AG09309 (cell line): Measurements from ENCODE around the gene PRSS1.

Source experiments
- DNase-seq: peaks from one replicate; pipeline ENCODE4 v3.0.0-alpha.2; 2010; ENCODE audit warnings: low read depth
- H3K4me3 ChIP-seq: 2 replicates; pipeline ENCODE4 v1.5.1; 2011; ENCODE audit warnings: mild to moderate bottlenecking, low read depth, low read length, moderate library complexity; ENCODE audit not compliant: control insufficient read depth
- CTCF ChIP-seq: IDR thresholded peaks from 2 replicates; pipeline ENCODE4 v1.5.1; 2011; ENCODE audit warnings: mild to moderate bottlenecking, low read depth, low read length, inconsistent platforms; ENCODE audit not compliant: insufficient read depth, control insufficient read depth; ENCODE audit errors: missing control alignments

Gene PRSS1

GRCh38 chr7:142787034-142787768 is 37.9 kb downstream of the PRSS1 start:
- no peak overlapping the region for H3K4me3 ChIP-seq
- DNase-seq, result no peak
- no peak for TF ChIP-seq CTCF

GRCh38 chr7:142787783-142788182 is 38.5 kb downstream of the PRSS1 start:
- no peak for TF ChIP-seq CTCF
- DNase-seq, result no peak
- H3K4me3 ChIP-seq, result no peak overlapping the region

- no peak for DNase-seq
- no peak for TF ChIP-seq CTCF
- H3K4me3 ChIP-seq, result no peak overlapping the region
Observed at GRCh38 chr7:142788303-142789289, 39.3 kb downstream of the PRSS1 start.

GRCh38 chr7:142789441-142789840 is 40.2 kb downstream of the PRSS1 start:
- DNase-seq, result no peak
- no peak overlapping the region for H3K4me3 ChIP-seq
- no peak for TF ChIP-seq CTCF

- no peak overlapping the region for H3K4me3 ChIP-seq
- TF ChIP-seq CTCF, result no peak
- no peak for DNase-seq
Observed at GRCh38 chr7:142790056-142790455, 40.8 kb downstream of the PRSS1 start.

- no peak overlapping the region for H3K4me3 ChIP-seq
- TF ChIP-seq CTCF, result no peak
- DNase-seq, result no peak
Observed at GRCh38 chr7:142790555-142790954, 41.3 kb downstream of the PRSS1 start.
